ENCODE data around the gene EIF1AD. TPM values are rescaled to one million over a fixed set of nuclear protein-coding genes. Genes with fewer than 3 reads are reported as not detected.

EIF1AD gene
- total RNA-seq, 1 experiment from 2014 or later: 55.2 TPM

DNA sequence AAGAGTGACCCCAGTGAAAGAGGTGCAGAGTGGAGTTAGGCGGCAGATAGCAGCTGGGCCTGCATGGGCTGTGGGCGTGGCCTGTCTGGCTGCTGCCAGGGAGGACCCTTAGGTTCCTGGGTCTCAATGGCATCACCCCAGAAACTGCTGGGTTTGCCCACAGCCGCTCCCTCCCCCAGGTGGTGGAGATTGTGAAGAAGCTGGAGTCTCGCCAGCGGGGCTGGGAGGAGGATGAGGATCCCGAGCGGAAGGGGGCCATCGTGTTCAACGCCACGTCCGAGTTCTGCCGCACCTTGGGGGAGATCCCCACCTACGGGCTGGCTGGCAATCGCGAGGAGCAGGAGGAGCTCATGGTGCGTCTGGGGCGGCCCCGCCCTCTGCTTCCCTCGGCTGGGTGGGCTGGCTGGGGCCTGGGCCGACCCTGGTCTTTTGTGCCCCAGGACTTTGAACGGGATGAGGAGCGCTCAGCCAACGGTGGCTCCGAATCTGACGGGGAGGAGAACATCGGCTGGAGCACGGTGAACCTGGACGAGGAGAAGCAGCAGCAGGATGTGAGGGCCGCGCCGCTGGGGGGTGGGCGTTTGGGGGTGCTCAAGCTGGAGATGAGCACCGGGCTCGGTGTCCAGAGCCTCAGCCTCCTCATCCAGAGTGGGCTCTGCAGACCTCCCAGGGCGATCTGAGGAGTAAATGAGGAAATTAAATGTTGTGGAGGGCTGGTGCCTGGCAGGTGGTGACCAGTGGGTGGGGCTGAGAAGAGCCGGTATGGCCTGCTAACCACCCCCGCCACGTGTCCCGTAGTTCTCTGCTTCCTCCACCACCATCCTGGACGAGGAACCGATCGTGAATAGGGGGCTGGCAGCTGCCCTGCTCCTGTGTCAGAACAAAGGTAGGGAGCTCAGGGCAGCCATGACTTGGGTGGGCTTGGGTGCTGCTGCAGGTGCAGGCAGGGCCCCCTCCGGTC lies 25.5 kb downstream of the EIF1AD start:
- TF ChIP-seq, protein P1, sequence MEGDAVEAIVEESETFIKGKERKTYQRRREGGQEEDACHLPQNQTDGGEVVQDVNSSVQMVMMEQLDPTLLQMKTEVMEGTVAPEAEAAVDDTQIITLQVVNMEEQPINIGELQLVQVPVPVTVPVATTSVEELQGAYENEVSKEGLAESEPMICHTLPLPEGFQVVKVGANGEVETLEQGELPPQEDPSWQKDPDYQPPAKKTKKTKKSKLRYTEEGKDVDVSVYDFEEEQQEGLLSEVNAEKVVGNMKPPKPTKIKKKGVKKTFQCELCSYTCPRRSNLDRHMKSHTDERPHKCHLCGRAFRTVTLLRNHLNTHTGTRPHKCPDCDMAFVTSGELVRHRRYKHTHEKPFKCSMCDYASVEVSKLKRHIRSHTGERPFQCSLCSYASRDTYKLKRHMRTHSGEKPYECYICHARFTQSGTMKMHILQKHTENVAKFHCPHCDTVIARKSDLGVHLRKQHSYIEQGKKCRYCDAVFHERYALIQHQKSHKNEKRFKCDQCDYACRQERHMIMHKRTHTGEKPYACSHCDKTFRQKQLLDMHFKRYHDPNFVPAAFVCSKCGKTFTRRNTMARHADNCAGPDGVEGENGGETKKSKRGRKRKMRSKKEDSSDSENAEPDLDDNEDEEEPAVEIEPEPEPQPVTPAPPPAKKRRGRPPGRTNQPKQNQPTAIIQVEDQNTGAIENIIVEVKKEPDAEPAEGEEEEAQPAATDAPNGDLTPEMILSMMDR (conservative IDR thresholded peaks at IDR 0.05): no peak
- TF ChIP-seq EZH2 (IDR thresholded peaks at IDR 0.05; ENCODE audit: low read depth): no peak
- Histone ChIP-seq H3K9me2 (ENCODE audit: insufficient read depth) (no peaks in the 10 kb centered on the region), H4K20me1 (ENCODE audit: insufficient read depth) (peaks cover 16% of the 10 kb centered on the region; the same call in 1 of the 2 replicates), H2AFZ (no peak overlapping the region), H3F3A (ENCODE audit: insufficient read depth, low read depth) (peaks cover 45% of the 10 kb centered on the region), H3K4me1 (replicated peaks; ENCODE audit: insufficient read depth) (no peaks in the 10 kb centered on the region), H3K9me3 (ENCODE audit: insufficient read depth, low read depth) (no peaks in the 10 kb centered on the region), H3K27ac (no peak overlapping the region), H3K4me2 (no peak overlapping the region), H3K36me3 (ENCODE audit: low read depth) (peaks cover 20% of the 10 kb centered on the region), H3K79me2 (ENCODE audit: low read depth) (no peaks in the 10 kb centered on the region), H3K27me3 (ENCODE audit: insufficient read depth, low read depth) (no peaks in the 10 kb centered on the region), H3K4me3 (no peak overlapping the region)
- BruUV-seq (replicated peaks): no TSS peak
- POLR2A ChIA-PET (ENCODE audit: unreplicated experiment): no interaction called here
- CTCF ChIA-PET: no interaction called here
- intact Hi-C loops (cut with micrococcal nuclease; ENCODE audit: unreplicated experiment): no loop called here
- DNase-seq: no peak

DNA sequence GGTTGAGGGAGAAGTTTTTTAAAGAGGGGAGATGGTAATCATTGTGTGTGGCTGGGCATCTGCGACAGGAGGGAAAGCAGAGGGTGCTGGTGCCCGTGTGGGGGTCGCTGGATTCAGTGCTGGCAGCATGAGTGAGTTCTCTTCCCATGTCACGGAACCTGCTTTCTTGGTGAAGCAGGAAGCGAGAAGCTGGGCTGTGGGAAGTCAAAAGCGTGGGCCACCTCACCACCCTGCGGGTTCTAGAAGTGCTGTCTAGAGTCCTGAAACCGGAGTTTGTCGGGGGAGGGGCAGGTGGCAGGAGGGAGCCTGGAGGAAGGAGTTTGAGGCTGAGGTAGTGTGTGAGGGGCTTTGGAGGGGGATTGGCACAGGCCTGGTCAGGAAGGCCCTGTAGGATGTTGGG lies 26.2 kb downstream of the EIF1AD start:
- CTCF ChIA-PET: interaction anchor here (0.6 kb wide), 1 partner anchor 40 kb away, joined by 9 read pairs; no protein-coding TSS in a partner anchor

DNA sequence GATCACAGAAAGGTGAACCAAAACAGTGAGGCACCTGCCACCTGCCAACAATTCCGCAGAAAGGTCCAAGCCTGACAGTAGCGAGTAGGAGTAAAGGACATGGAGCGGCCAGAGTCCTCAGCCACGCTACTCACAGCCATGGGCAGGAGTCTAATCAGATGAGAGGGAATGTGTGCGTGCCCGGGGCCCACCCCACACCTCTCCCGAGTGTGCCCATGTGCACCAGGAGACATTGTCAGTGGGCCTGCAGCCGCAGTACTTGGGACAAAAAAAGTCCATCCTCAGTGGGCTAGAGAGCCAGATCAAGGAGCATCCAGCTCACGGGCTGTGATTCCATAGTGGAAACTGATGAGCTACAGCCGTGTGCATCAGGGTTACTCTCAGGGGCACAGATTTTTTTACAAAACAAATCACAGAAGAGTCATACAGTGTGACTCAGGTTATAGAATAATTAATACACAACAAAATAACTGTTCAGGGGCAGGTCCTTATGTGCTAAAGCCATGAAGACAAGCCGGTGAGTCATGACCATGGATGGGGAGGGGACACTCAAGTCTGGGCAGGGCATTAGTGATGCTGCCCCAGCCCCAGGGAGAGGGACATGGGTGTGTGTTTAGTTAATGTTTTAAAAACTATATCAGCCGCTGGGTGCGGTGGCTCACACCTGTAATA lies 28.4 kb downstream of the EIF1AD start:
- POLR2A ChIA-PET (ENCODE audit: unreplicated experiment): no interaction called here

More for the DNA sequence above, 26.2 kb downstream of the EIF1AD start:
- Histone ChIP-seq H3K9me3 (ENCODE audit: insufficient read depth, low read depth) (no peaks in the 10 kb centered on the region), H3K9me2 (ENCODE audit: insufficient read depth) (no peaks in the 10 kb centered on the region), H3K79me2 (ENCODE audit: low read depth) (no peaks in the 10 kb centered on the region), H3K27ac (no peak overlapping the region), H3K4me2 (no peak overlapping the region), H3K36me3 (ENCODE audit: low read depth) (peaks cover 20% of the 10 kb centered on the region), H3K4me3 (no peak overlapping the region), H3F3A (ENCODE audit: insufficient read depth, low read depth) (peaks cover 44% of the 10 kb centered on the region), H2AFZ (no peak overlapping the region), H4K20me1 (ENCODE audit: insufficient read depth) (peaks cover 16% of the 10 kb centered on the region; the same call in 1 of the 2 replicates), H3K27me3 (ENCODE audit: insufficient read depth, low read depth) (no peaks in the 10 kb centered on the region), H3K4me1 (replicated peaks; ENCODE audit: insufficient read depth) (no peaks in the 10 kb centered on the region)
- BruUV-seq (replicated peaks): no TSS peak
- DNase-seq: no peak
- TF ChIP-seq EZH2 (IDR thresholded peaks at IDR 0.05; ENCODE audit: low read depth): no peak
- TF ChIP-seq, protein P1 (conservative IDR thresholded peaks at IDR 0.05): no peak
- POLR2A ChIA-PET (ENCODE audit: unreplicated experiment): no interaction called here
- intact Hi-C loops (cut with micrococcal nuclease; ENCODE audit: unreplicated experiment): no loop called here

More for the DNA sequence above, 28.4 kb downstream of the EIF1AD start:
- BruUV-seq (replicated peaks): no TSS peak
- Histone ChIP-seq H3K79me2 (ENCODE audit: low read depth) (no peaks in the 10 kb centered on the region; the same call in 1 of the 2 replicates), H3K27me3 (ENCODE audit: insufficient read depth, low read depth) (no peaks in the 10 kb centered on the region), H3F3A (ENCODE audit: insufficient read depth, low read depth) (peaks cover 26% of the 10 kb centered on the region), H4K20me1 (ENCODE audit: insufficient read depth) (peaks cover 16% of the 10 kb centered on the region; the same call in 1 of the 2 replicates), H3K9me3 (ENCODE audit: insufficient read depth, low read depth) (no peaks in the 10 kb centered on the region), H2AFZ (no peak overlapping the region), H3K4me1 (replicated peaks; ENCODE audit: insufficient read depth) (no peaks in the 10 kb centered on the region), H3K4me2 (no peak overlapping the region), H3K36me3 (ENCODE audit: low read depth) (peaks cover 16% of the 10 kb centered on the region), H3K4me3 (no peak overlapping the region), H3K27ac (no peak overlapping the region), H3K9me2 (ENCODE audit: insufficient read depth) (no peaks in the 10 kb centered on the region)
- intact Hi-C loops (cut with micrococcal nuclease; ENCODE audit: unreplicated experiment): no loop called here
- TF ChIP-seq, protein P1 (conservative IDR thresholded peaks at IDR 0.05): no peak
- no peak for TF ChIP-seq EZH2 (IDR thresholded peaks at IDR 0.05; ENCODE audit: low read depth)
- DNase-seq: no peak
- CTCF ChIA-PET: no interaction called here

Data from PC-9 (cell line).